Keratinocyte (primary cell): ENCODE measurements around the gene PAQR5. TPM values are rescaled to one million over a fixed set of nuclear protein-coding genes. Genes with fewer than 3 reads are reported as not detected.

Experiments used
- DNase-seq: peaks from one replicate; pipeline ENCODE4 v3.0.0-alpha.2; 2011; ENCODE audit warnings: low read depth, missing footprints, low spot score
- FAIRE-seq: peaks from 2 replicates; lab custom pipeline; 2011; peaks lifted over from hg19 to GRCh38; lab: Jason Lieb, UNC
- H2AFZ ChIP-seq: 2 replicates; pipeline ENCODE4 v1.6.0; 2012; ENCODE audit warnings: low read length, control low read depth, inconsistent platforms; ENCODE audit not compliant: control insufficient read depth
- H3K27ac ChIP-seq: 2 replicates; pipeline ENCODE4 v1.5.1; 2011; ENCODE audit warnings: low read length; ENCODE audit not compliant: control insufficient read depth, insufficient read depth
- H3K27me3 ChIP-seq: 3 replicates; pipeline ENCODE4 v1.6.0; 2011; ENCODE audit warnings: low read length; ENCODE audit not compliant: control insufficient read depth, insufficient read depth; ENCODE audit errors: extremely low read depth
- H3K36me3 ChIP-seq, 2 experiments: 2 replicates in 1 of 2; 3 replicates in 1 of 2; pipeline ENCODE4 v1.5.1; 2011; ENCODE audit warnings: low read length in 2 of 2, mild to moderate bottlenecking in 1 of 2; ENCODE audit not compliant: control insufficient read depth in 2 of 2, insufficient read depth in 2 of 2; ENCODE audit errors: extremely low read depth in 1 of 2
- H3K4me1 ChIP-seq: 3 replicates; pipeline ENCODE4 v1.5.1; 2011; ENCODE audit warnings: low read length; ENCODE audit not compliant: control insufficient read depth, insufficient read depth; ENCODE audit errors: extremely low read depth
- H3K4me2 ChIP-seq: 3 replicates; pipeline ENCODE4 v1.6.0; 2011; ENCODE audit warnings: low read depth, low read length; ENCODE audit not compliant: control insufficient read depth, insufficient read depth; ENCODE audit errors: extremely low read depth
- H3K4me3 ChIP-seq, 3 experiments: fragments of 200-600 bp in 1 of 3; sonication (generic) in 1 of 3; 2 replicates in 2 of 3; 3 replicates in 1 of 3; pipeline ENCODE4 v1.5.1; 2011 to 2016; ENCODE audit warnings: low read length in 3 of 3, mild to moderate bottlenecking in 3 of 3, control low read depth in 2 of 3, inconsistent platforms in 1 of 3, low read depth in 1 of 3, mixed read lengths in 1 of 3, mixed run types in 1 of 3, moderate library complexity in 1 of 3; ENCODE audit not compliant: control insufficient read depth in 2 of 3, insufficient read depth in 2 of 3; ENCODE audit errors: extremely low read depth in 1 of 3
- H3K79me2 ChIP-seq: 2 replicates; pipeline ENCODE4 v1.6.0; 2012; ENCODE audit warnings: low read length; ENCODE audit not compliant: control insufficient read depth, insufficient read depth
- H3K9ac ChIP-seq: 3 replicates; pipeline ENCODE4 v1.6.0; 2011; ENCODE audit warnings: low read length; ENCODE audit not compliant: control insufficient read depth, insufficient read depth; ENCODE audit errors: extremely low read depth
- H3K9me1 ChIP-seq: 3 replicates; pipeline ENCODE4 v1.6.0; 2011; ENCODE audit warnings: low read length; ENCODE audit not compliant: control insufficient read depth, insufficient read depth; ENCODE audit errors: extremely low read depth
- H3K9me3 ChIP-seq: 2 replicates; pipeline ENCODE4 v1.5.1; 2012; ENCODE audit warnings: low read depth, low read length; ENCODE audit not compliant: control insufficient read depth
- H4K20me1 ChIP-seq: 3 replicates; pipeline ENCODE4 v1.6.0; 2011; ENCODE audit warnings: low read length; ENCODE audit not compliant: control insufficient read depth, insufficient read depth; ENCODE audit errors: extremely low read depth
- CTCF ChIP-seq, 3 experiments: IDR thresholded peaks in 1 of 3; conservative IDR thresholded peaks in 1 of 3; optimal IDR thresholded peaks in 1 of 3; 2 replicates in 2 of 3; 3 replicates in 1 of 3; pipeline versions ENCODE3 to v1.5.1; 2011; ENCODE audit warnings: low read length in 3 of 3, mild to moderate bottlenecking in 3 of 3, moderate library complexity in 2 of 3, control low read depth in 1 of 3, inconsistent platforms in 1 of 3; ENCODE audit not compliant: insufficient read depth in 2 of 3; ENCODE audit errors: extremely low read depth in 1 of 3
- EZH2 ChIP-seq: IDR thresholded peaks from one replicate; pipeline ENCODE4 v1.6.1; 2012; ENCODE audit warnings: inconsistent platforms, mild to moderate bottlenecking, low read length, moderate library complexity
- dilution Hi-C: fragments of 300-500 bp; cut with MboI; formaldehyde crosslinking; loops from one replicate; pipeline ENCODE4 v1.7.0; 2020; ENCODE audit warnings: low sequenced_read_pairs; ENCODE audit not compliant: extremely low pct_ligation_motif_present
- polyA plus RNA-seq, 5 experiments: library from polyadenylated mRNA; depleted of rRNA in 3 of 5; stranded (reverse) in 3 of 5; stranded (forward) in 1 of 5; unstranded in 1 of 5; fragments of >200 nt; gene quantifications; 1 replicate in 1 of 5; 2 replicates in 3 of 5; 3 replicates in 1 of 5; pipeline versions ENCODE4 v1.2.1 to v1.2.3, GENCODE V29; 2011 to 2012; ENCODE audit warnings: missing spikeins in 2 of 5, low read depth in 1 of 5, low replicate concordance in 1 of 5

PAQR5 gene
- polyA plus RNA-seq, 1 donor (not counting 4 experiments of a cell fraction or from before 2014, with no cell fraction given): 0.30 TPM

GRCh38 chr15:69405110-69405509 lies 106.4 kb downstream of the PAQR5 start:
- no peaks in the 10 kb centered on the region for H3K27me3 ChIP-seq
- no peak overlapping the region for H3K4me2 ChIP-seq
- H3K27ac ChIP-seq: no peak overlapping the region
- no peak overlapping the region for H3K9ac ChIP-seq
- H3K9me3 ChIP-seq: no peaks in the 10 kb centered on the region
- DNase-seq (no peak), FAIRE-seq (no peak)
- no peaks in the 10 kb centered on the region for H4K20me1 ChIP-seq
- H3K4me1 ChIP-seq: peaks cover 2% of the 10 kb centered on the region
- H3K9me1 ChIP-seq: no peaks in the 10 kb centered on the region
- no peaks in the 10 kb centered on the region for H3K79me2 ChIP-seq
- dilution Hi-C loops: no loop called here
- no peak overlapping the region for H2AFZ ChIP-seq
- no peak overlapping the region for H3K4me3 ChIP-seq
- H3K36me3 ChIP-seq: no peaks in the 10 kb centered on the region
- TF ChIP-seq CTCF (optimal IDR thresholded peaks at IDR 0.05 in 1 of 3, IDR thresholded peaks at IDR 0.05 in 1 of 3, conservative IDR thresholded peaks at IDR 0.05 in 1 of 3; ENCODE audit: extremely low read depth in 1 of 3, insufficient read depth in 2 of 3, low read length in 3 of 3) (no peak), EZH2 (no peak)

GRCh38 chr15:69407719-69408400 lies 109.1 kb downstream of the PAQR5 start:
- no peak overlapping the region for H2AFZ ChIP-seq
- H3K4me2 ChIP-seq: no peak overlapping the region
- H3K4me1 ChIP-seq: peaks cover 7% of the 10 kb centered on the region
- no peak overlapping the region for H3K4me3 ChIP-seq
- H3K27ac ChIP-seq: no peak overlapping the region
- dilution Hi-C loops: no loop called here
- no peaks in the 10 kb centered on the region for H4K20me1 ChIP-seq
- no peaks in the 10 kb centered on the region for H3K9me3 ChIP-seq
- H3K9ac ChIP-seq: no peak overlapping the region
- DNase-seq (no peak), FAIRE-seq (no peak)
- no peaks in the 10 kb centered on the region for H3K27me3 ChIP-seq
- H3K9me1 ChIP-seq: no peaks in the 10 kb centered on the region
- H3K79me2 ChIP-seq: no peaks in the 10 kb centered on the region
- TF ChIP-seq CTCF (optimal IDR thresholded peaks at IDR 0.05 in 1 of 3, IDR thresholded peaks at IDR 0.05 in 1 of 3, conservative IDR thresholded peaks at IDR 0.05 in 1 of 3; ENCODE audit: extremely low read depth in 1 of 3, insufficient read depth in 2 of 3, low read length in 3 of 3) (no peak), EZH2 (no peak)
- no peaks in the 10 kb centered on the region for H3K36me3 ChIP-seq
